Omental fat pad (tissue), 4 donors: ENCODE results near the gene USP37. TPM values are rescaled to one million over a fixed set of nuclear protein-coding genes. Genes with fewer than 3 reads are reported as not detected.

Source experiments
- ATAC-seq: fragments of 150-250 bp; one replicate; pipeline ENCODE4 v1.9.1; 2016; ENCODE audit warnings: mild to moderate bottlenecking, moderate library complexity; ENCODE audit not compliant: low FRiP score
- DNase-seq: peaks from one replicate; pipeline ENCODE4 v3.0.0-alpha.2; 2019; ENCODE audit warnings: low spot score
- CTCF ChIP-seq, 3 donors: fragments of 450-650 bp; IDR thresholded peaks; one replicate each; pipeline ENCODE4 v1.5.1; 2016 to 2017; ENCODE audit warnings: antibody characterized with exemption in 3 of 3, mild to moderate bottlenecking in 3 of 3, moderate library complexity in 2 of 3
- total RNA-seq, 4 donors: library from RNA; depleted of rRNA; stranded (reverse); fragments of >200 nt; gene quantifications; one replicate each; pipeline ENCODE4 v1.1.0, GENCODE V29; 2016

The USP37 gene
- total RNA-seq, 4 donors from 2014 or later: 8.5 to 44.6 (median 12.2) TPM

GRCh38 chr2:218479595-218479994 lies 88.6 kb downstream of the USP37 start:
- ATAC-seq (no peak), DNase-seq (no peak)
- TF ChIP-seq CTCF (IDR thresholded peaks at IDR 0.05): no peak

DNA sequence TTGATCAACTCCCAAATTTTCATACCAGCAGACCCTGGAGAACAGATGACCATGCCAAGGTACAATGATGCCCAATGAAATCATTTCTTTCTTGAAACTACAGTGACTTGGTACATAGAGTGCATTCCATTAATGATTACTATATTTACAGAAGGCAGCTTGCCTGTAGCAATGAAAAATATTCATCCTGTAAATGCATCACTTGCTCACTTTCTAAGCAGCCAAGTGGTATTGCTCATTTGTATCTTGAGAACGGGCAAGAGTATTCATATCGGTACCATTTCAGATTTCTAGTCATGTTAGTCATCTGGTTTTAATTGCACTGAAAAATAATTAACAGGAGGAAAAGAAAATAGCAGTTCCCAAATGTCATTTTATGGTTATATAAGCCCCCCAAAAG lies 89.6 kb downstream of the USP37 start:
- ATAC-seq: no peak
- TF ChIP-seq CTCF (IDR thresholded peaks at IDR 0.05): no peak
- no peak for DNase-seq

DNA sequence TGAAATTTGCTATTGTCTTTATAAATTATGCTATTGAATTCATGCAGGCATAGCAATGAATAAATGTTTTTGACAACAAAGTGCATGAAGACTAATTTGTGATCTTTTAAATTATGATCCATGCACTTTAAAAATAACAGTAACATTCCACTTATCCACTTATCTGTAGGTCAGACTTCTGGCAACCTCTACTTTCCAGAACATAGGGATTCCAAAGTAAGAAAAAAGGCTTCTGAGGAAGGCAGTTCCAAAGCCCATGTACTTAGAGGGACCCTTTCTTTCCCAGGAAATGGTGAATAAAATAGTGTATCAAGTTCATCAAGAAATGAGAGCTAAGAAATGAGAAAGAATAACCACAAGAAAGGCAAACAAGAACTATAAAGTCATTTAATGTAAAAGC lies 90.9 kb downstream of the USP37 start:
- no peak for TF ChIP-seq CTCF (IDR thresholded peaks at IDR 0.05)
- ATAC-seq: no peak
- no peak for DNase-seq

- DNase-seq: peak; percentile 32
- peak; percentile 74 for ATAC-seq
- TF ChIP-seq CTCF (IDR thresholded peaks at IDR 0.05): no peak
Measured at GRCh38 chr2:218476676-218477075, 91.5 kb downstream of the USP37 start.

- no peak for TF ChIP-seq CTCF (IDR thresholded peaks at IDR 0.05)
- DNase-seq (no peak), ATAC-seq (peak; percentile 53)
Measured at GRCh38 chr2:218474527-218474926, 93.6 kb downstream of the USP37 start.

- no peak for DNase-seq
- TF ChIP-seq CTCF (IDR thresholded peaks at IDR 0.05): no peak
- no peak for ATAC-seq
Measured at GRCh38 chr2:218472988-218473387, 95.2 kb downstream of the USP37 start.

DNA sequence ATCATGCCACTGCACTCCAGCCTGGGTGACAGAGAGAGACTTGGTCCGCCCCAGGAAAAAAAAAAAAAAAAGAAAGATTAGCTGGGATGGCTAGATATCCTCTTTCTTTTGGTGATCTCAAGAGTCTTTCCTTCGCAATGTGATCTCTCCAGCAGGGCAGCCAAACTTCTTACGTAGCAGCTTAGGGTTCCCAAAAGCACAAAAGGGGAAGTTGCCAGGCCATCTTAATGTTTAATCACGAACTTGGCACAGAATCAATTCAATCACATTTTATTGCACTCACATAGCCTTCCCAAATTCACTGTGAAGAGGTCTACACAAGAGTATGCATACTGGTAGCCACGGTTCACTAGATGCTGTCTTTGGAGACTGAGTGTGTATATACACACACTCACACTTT lies 96.2 kb downstream of the USP37 start:
- no peak for TF ChIP-seq CTCF (IDR thresholded peaks at IDR 0.05)
- ATAC-seq (no peak), DNase-seq (no peak)
